K562 (cell line): ENCODE results near the gene LTBP4. TPM values are rescaled to one million over a fixed set of nuclear protein-coding genes. Genes with fewer than 3 reads are reported as not detected.

Source experiments
- ARID2 ChIP-seq: fragments of 450-650 bp; IDR thresholded peaks from 2 replicates; pipeline ENCODE4 v1.6.1; 2017; ENCODE audit warnings: antibody characterized with exemption, mild to moderate bottlenecking
- CC2D1A ChIP-seq: fragments of 450-650 bp; IDR thresholded peaks from 2 replicates; pipeline ENCODE4 v1.6.1; 2017; ENCODE audit warnings: mild to moderate bottlenecking
- E4F1 ChIP-seq: fragments of 250-450 bp; sonication (Bioruptor Pico); IDR thresholded peaks from 2 replicates; pipeline ENCODE4 v1.5.0; 2021; ENCODE audit warnings: mild to moderate bottlenecking, borderline replicate concordance
- ETS2 ChIP-seq: IDR thresholded peaks from 2 replicates; pipeline ENCODE4 v1.6.1; 2016; ENCODE audit warnings: borderline replicate concordance, missing genetic modification characterization, mild to moderate bottlenecking, moderate library complexity, missing compliant biosample characterization; ENCODE audit not compliant: poor library complexity, severe bottlenecking
- HEY1 ChIP-seq: fragments of 250-450 bp; sonication (Bioruptor Pico); IDR thresholded peaks from 2 replicates; pipeline ENCODE4 v1.5.0; 2020; ENCODE audit warnings: mild to moderate bottlenecking, moderate library complexity, borderline replicate concordance
- MAFK ChIP-seq: IDR thresholded peaks from 2 replicates; pipeline ENCODE4 v1.6.1; 2011; ENCODE audit warnings: low read length, improper control_type of control experiment
- NFE2 ChIP-seq: IDR thresholded peaks from 2 replicates; pipeline ENCODE4 v1.6.1; 2014; ENCODE audit warnings: antibody characterized with exemption, low read depth
- SMC3 ChIP-seq: conservative IDR thresholded peaks from 2 replicates; pipeline ENCODE4 v1.6.1; 2011; ENCODE audit warnings: low read depth, low read length, improper control_type of control experiment; ENCODE audit not compliant: insufficient read depth
- ZBTB8A ChIP-seq: fragments of 450-650 bp; IDR thresholded peaks from 2 replicates; pipeline ENCODE4 v1.6.1; 2018; ENCODE audit warnings: mild to moderate bottlenecking, moderate library complexity; ENCODE audit not compliant: partially characterized antibody
- ZMIZ1 ChIP-seq, 2 experiments: fragments of 150-350 bp in 1 of 2; IDR thresholded peaks; 2 replicates each; pipeline ENCODE4 v1.6.1; 2012 to 2016; ENCODE audit warnings: low read depth in 2 of 2, low read length in 2 of 2, mild to moderate bottlenecking in 1 of 2, moderate library complexity in 1 of 2
- ZNF23 ChIP-seq: fragments of 250-450 bp; sonication (Bioruptor Pico); IDR thresholded peaks from 2 replicates; pipeline ENCODE4 v1.4.0; 2020; ENCODE audit warnings: mild to moderate bottlenecking
- polyA plus RNA-seq, 8 experiments: library from polyadenylated mRNA; depleted of rRNA in 4 of 8; stranded (reverse) in 5 of 8; unstranded in 3 of 8; fragments of >200 nt; fragmentation: Nextera tagmentation in 2 of 8; fragmentation: Illumina TruSeq in 1 of 8; extraction: Ambion mirVana in 2 of 8; extraction: Trizol in 1 of 8; gene quantifications; 2 replicates each; pipeline versions ENCODE4 v1.2.1 to v1.2.3, GENCODE V29; 2011 to 2014; ENCODE audit warnings: inconsistent platforms in 1 of 8, missing spikeins in 1 of 8
- total RNA-seq, 7 experiments: library from RNA; depleted of rRNA in 6 of 7; stranded (reverse); fragments of >200 nt in 6 of 7; fragmentation: Illumina TruSeq in 2 of 7; extraction: Trizol in 2 of 7; gene quantifications; 2 replicates each; pipeline versions ENCODE4 v1.2.1 to v1.2.3, GENCODE V29; 2011 to 2021; ENCODE audit warnings: low replicate concordance in 1 of 7
- TF ChIP-seq, protein P1 (sequence below): fragments of 200-400 bp; formaldehyde crosslinking; IDR thresholded peaks from 2 replicates; pipeline ENCODE4 v1.6.1; 2017; ENCODE audit warnings: mild to moderate bottlenecking, low read depth, low read length, moderate library complexity
- TF ChIP-seq, protein P2 (sequence below): fragments of 250-450 bp; sonication (Bioruptor Pico); IDR thresholded peaks from 2 replicates; pipeline ENCODE4 v1.5.0; 2021; ENCODE audit warnings: mild to moderate bottlenecking, moderate library complexity

LTBP4 gene
- total and polyA plus RNA-seq, 9 of the 15 experiments (the other 6 are each of a cell fraction or from before 2014, with no cell fraction given): 0.35 to 160 (median 31.6) TPM

- TF ChIP-seq, protein P1, sequence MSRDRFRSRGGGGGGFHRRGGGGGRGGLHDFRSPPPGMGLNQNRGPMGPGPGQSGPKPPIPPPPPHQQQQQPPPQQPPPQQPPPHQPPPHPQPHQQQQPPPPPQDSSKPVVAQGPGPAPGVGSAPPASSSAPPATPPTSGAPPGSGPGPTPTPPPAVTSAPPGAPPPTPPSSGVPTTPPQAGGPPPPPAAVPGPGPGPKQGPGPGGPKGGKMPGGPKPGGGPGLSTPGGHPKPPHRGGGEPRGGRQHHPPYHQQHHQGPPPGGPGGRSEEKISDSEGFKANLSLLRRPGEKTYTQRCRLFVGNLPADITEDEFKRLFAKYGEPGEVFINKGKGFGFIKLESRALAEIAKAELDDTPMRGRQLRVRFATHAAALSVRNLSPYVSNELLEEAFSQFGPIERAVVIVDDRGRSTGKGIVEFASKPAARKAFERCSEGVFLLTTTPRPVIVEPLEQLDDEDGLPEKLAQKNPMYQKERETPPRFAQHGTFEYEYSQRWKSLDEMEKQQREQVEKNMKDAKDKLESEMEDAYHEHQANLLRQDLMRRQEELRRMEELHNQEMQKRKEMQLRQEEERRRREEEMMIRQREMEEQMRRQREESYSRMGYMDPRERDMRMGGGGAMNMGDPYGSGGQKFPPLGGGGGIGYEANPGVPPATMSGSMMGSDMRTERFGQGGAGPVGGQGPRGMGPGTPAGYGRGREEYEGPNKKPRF: no peak
- TF ChIP-seq ARID2: peak; percentile 79
- TF ChIP-seq ZMIZ1 (IDR thresholded peaks at IDR 0.05; ENCODE audit: low read depth in 2 of 2, low read length in 2 of 2): no peak
- TF ChIP-seq MAFK: no peak
- TF ChIP-seq, protein P2, sequence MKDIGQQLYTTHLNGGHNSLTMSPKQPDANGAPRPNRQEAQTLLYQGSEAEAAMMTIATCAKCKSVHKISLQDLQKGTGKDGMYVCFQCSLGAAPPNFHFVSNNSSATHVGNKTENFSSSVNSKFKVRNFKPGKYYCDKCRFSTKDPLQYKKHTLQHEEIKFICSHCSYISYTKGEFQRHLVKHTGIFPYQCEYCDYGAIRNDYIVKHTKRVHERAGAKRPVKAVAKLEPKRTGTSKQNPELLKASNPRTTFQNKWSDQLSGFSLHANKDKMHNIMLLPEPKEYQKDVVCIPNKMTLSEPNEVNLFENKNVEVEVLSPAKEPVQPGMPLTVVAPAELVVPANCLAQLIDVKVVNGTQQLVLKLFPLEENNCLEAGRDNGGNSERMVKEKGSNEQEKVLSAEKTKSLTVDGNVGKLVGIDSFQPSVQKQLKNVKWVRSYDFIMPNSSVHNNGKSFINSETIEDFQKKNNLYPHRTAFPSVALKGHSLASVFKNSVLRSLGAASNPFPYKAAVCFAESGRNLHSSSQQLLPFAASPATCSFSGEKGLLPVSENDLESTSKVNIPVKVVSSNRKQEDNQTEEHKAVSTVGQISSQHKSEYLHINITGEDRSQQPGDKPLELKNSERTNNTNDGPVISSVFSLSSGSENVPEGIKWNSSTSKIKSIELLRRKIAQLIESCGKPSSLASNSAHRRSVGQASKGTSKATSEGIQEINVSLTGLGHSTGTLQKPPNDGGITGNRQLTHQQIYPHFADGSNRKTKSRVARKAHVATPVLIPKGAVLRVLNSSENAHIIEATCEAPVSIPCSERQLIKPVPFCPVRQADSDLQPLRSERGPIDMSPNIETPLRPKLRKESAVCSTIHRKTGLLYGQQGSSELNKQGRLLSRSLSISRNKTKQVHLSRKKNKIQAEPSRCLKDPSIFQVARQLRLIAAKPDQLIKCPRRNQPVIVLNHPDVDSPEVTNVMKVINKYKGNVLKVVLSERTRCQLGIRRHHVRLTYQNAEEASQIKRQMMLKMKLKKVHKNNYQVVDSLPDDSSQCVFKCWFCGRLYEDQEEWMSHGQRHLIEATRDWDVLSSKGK (CRISPR knock-in tag): no peak
- no peak for TF ChIP-seq HEY1 (CRISPR knock-in tag)
- no peak for TF ChIP-seq NFE2
- no peak for TF ChIP-seq ETS2 (tag)
- TF ChIP-seq CC2D1A: peak; percentile 37; the same call in 1 of the 2 replicates
- TF ChIP-seq SMC3: peak; percentile 82
- no peak for TF ChIP-seq ZBTB8A
- no peak for TF ChIP-seq E4F1
- TF ChIP-seq ZNF23 (CRISPR knock-in tag): no peak
Measured at GRCh38 chr19:40598121-40598917, 2.9 kb upstream of the LTBP4 start (continued).
